ENCODE results near the gene SPON1.

Gene SPON1

GRCh38 chr11:14179116-14179820 lies 216.7 kb downstream of the SPON1 start:
- Histone ChIP-seq H4K8ac (ENCODE audit: low read depth, low read length) (no peak overlapping the region), H3K36me3 (replicated peaks in 1 of 2; ENCODE audit: control insufficient read depth in 2 of 2, insufficient read depth in 2 of 2, low read length in 2 of 2) (no peaks in the 10 kb centered on the region), H2BK120ac (ENCODE audit: low read depth, low read length) (no peak overlapping the region), H3K4ac (ENCODE audit: low read length) (no peak overlapping the region), H2AK5ac (ENCODE audit: low read depth, low read length) (no peak overlapping the region), H3K4me1 (ENCODE audit: control insufficient read depth in 2 of 2, insufficient read depth in 1 of 2, low read depth in 1 of 2, low read length in 2 of 2) (peaks cover 0 to 7% of the 10 kb centered on the region in 2 donors), H2BK12ac (ENCODE audit: low read length) (no peak overlapping the region), H3K9me3 (replicated peaks in 1 of 2; ENCODE audit: control insufficient read depth in 2 of 2, insufficient read depth in 1 of 2, low read depth in 1 of 2, low read length in 2 of 2) (no peaks in the 10 kb centered on the region), H3K14ac (ENCODE audit: low read length) (no peak overlapping the region), H3K18ac (ENCODE audit: low read length) (no peak overlapping the region), H3K9ac (ENCODE audit: low read depth, low read length, poor library complexity) (no peak overlapping the region), H3K4me2 (ENCODE audit: insufficient read depth, low read length, poor library complexity, severe bottlenecking) (no peak overlapping the region), H3K27me3 (ENCODE audit: control insufficient read depth in 3 of 3, insufficient read depth in 3 of 3, low read depth in 1 of 3, low read length in 3 of 3) (no peaks in the 10 kb centered on the region), H3K27ac (replicated peaks; ENCODE audit: low read length) (no peak overlapping the region), H2BK15ac (ENCODE audit: low read length) (no peak overlapping the region), H3K4me3 (ENCODE audit: low read length in 2 of 2) (no peak overlapping the region), H3K79me1 (ENCODE audit: low read depth, low read length) (no peaks in the 10 kb centered on the region), H4K91ac (ENCODE audit: low read depth, low read length, poor library complexity) (no peak overlapping the region), H3K23ac (ENCODE audit: low read depth, low read length, poor library complexity) (no peak overlapping the region), H2AFZ (ENCODE audit: low read length) (no peak overlapping the region), H2BK5ac (ENCODE audit: low read length) (no peak overlapping the region)
- WGBS, 2 donors (ENCODE audit: extremely low coverage in 2 of 2, insufficient read length in 2 of 2, insufficient replicate concordance in 1 of 2) = no CpG with 5 or more reads among the region's 4 CpGs
- DNase-seq (ENCODE audit: low spot score) = no peak

- H2BK12ac ChIP-seq (ENCODE audit: low read length) = no peak overlapping the region
- H3K4me3 ChIP-seq (ENCODE audit: low read length in 2 of 2) = no peak overlapping the region
- H3K27ac ChIP-seq (replicated peaks; ENCODE audit: low read length) = no peak overlapping the region
- H3K36me3 ChIP-seq (replicated peaks in 1 of 2; ENCODE audit: control insufficient read depth in 2 of 2, insufficient read depth in 2 of 2, low read length in 2 of 2) = no peaks in the 10 kb centered on the region
- no peak overlapping the region for H4K91ac ChIP-seq (ENCODE audit: low read depth, low read length, poor library complexity)
- H3K4me1 ChIP-seq (ENCODE audit: control insufficient read depth in 2 of 2, insufficient read depth in 1 of 2, low read depth in 1 of 2, low read length in 2 of 2) = peaks cover 0 to 9% of the 10 kb centered on the region in 2 donors
- no peak overlapping the region for H3K18ac ChIP-seq (ENCODE audit: low read length)
- H3K79me1 ChIP-seq (ENCODE audit: low read depth, low read length) = no peaks in the 10 kb centered on the region
- no peak overlapping the region for H4K8ac ChIP-seq (ENCODE audit: low read depth, low read length)
- no peak overlapping the region for H3K23ac ChIP-seq (ENCODE audit: low read depth, low read length, poor library complexity)
- H3K4me2 ChIP-seq (ENCODE audit: insufficient read depth, low read length, poor library complexity, severe bottlenecking) = no peak overlapping the region
- H2BK5ac ChIP-seq (ENCODE audit: low read length) = no peak overlapping the region
- no peak overlapping the region for H2AK5ac ChIP-seq (ENCODE audit: low read depth, low read length)
- H3K27me3 ChIP-seq (ENCODE audit: control insufficient read depth in 3 of 3, insufficient read depth in 3 of 3, low read depth in 1 of 3, low read length in 3 of 3) = no peaks in the 10 kb centered on the region
- DNase-seq (ENCODE audit: low spot score) = no peak
- no peaks in the 10 kb centered on the region for H3K9me3 ChIP-seq (replicated peaks in 1 of 2; ENCODE audit: control insufficient read depth in 2 of 2, insufficient read depth in 1 of 2, low read depth in 1 of 2, low read length in 2 of 2)
- H2BK15ac ChIP-seq (ENCODE audit: low read length) = no peak overlapping the region
- no peak overlapping the region for H3K9ac ChIP-seq (ENCODE audit: low read depth, low read length, poor library complexity)
- H3K14ac ChIP-seq (ENCODE audit: low read length) = no peak overlapping the region
- H3K4ac ChIP-seq (ENCODE audit: low read length) = no peak overlapping the region
- no peak overlapping the region for H2AFZ ChIP-seq (ENCODE audit: low read length)
- no peak overlapping the region for H2BK120ac ChIP-seq (ENCODE audit: low read depth, low read length)
Observed at GRCh38 chr11:14181121-14181520, 218.6 kb downstream of the SPON1 start.

- Histone ChIP-seq H3K27ac (replicated peaks; ENCODE audit: low read length) (no peak overlapping the region), H3K79me1 (ENCODE audit: low read depth, low read length) (no peaks in the 10 kb centered on the region), H3K23ac (ENCODE audit: low read depth, low read length, poor library complexity) (no peak overlapping the region), H3K4me1 (ENCODE audit: control insufficient read depth in 2 of 2, insufficient read depth in 1 of 2, low read depth in 1 of 2, low read length in 2 of 2) (peaks cover 0 to 12% of the 10 kb centered on the region in 2 donors), H3K4me3 (ENCODE audit: low read length in 2 of 2) (no peak overlapping the region), H3K14ac (ENCODE audit: low read length) (no peak overlapping the region), H4K91ac (ENCODE audit: low read depth, low read length, poor library complexity) (no peak overlapping the region), H2BK12ac (ENCODE audit: low read length) (no peak overlapping the region), H2AK5ac (ENCODE audit: low read depth, low read length) (no peak overlapping the region), H3K4ac (ENCODE audit: low read length) (no peak overlapping the region), H2BK120ac (ENCODE audit: low read depth, low read length) (no peak overlapping the region), H4K8ac (ENCODE audit: low read depth, low read length) (no peak overlapping the region), H2AFZ (ENCODE audit: low read length) (no peak overlapping the region), H3K9me3 (replicated peaks in 1 of 2; ENCODE audit: control insufficient read depth in 2 of 2, insufficient read depth in 1 of 2, low read depth in 1 of 2, low read length in 2 of 2) (no peaks in the 10 kb centered on the region), H3K18ac (ENCODE audit: low read length) (no peak overlapping the region), H3K36me3 (replicated peaks in 1 of 2; ENCODE audit: control insufficient read depth in 2 of 2, insufficient read depth in 2 of 2, low read length in 2 of 2) (no peaks in the 10 kb centered on the region), H3K9ac (ENCODE audit: low read depth, low read length, poor library complexity) (no peak overlapping the region), H2BK15ac (ENCODE audit: low read length) (no peak overlapping the region), H3K27me3 (ENCODE audit: control insufficient read depth in 3 of 3, insufficient read depth in 3 of 3, low read depth in 1 of 3, low read length in 3 of 3) (no peaks in the 10 kb centered on the region), H2BK5ac (ENCODE audit: low read length) (no peak overlapping the region), H3K4me2 (ENCODE audit: insufficient read depth, low read length, poor library complexity, severe bottlenecking) (no peak overlapping the region)
- no peak for DNase-seq (ENCODE audit: low spot score)
- WGBS, 2 donors (ENCODE audit: extremely low coverage in 2 of 2, insufficient read length in 2 of 2, insufficient replicate concordance in 1 of 2) = no CpG with 5 or more reads among the region's 2 CpGs
Observed at GRCh38 chr11:14182833-14183364, 220.4 kb downstream of the SPON1 start.

- no peak overlapping the region for H3K4ac ChIP-seq (ENCODE audit: low read length)
- no peak overlapping the region for H3K27ac ChIP-seq (replicated peaks; ENCODE audit: low read length)
- H2BK120ac ChIP-seq (ENCODE audit: low read depth, low read length) = no peak overlapping the region
- DNase-seq (ENCODE audit: low spot score) = no peak
- H2BK5ac ChIP-seq (ENCODE audit: low read length) = no peak overlapping the region
- H2AFZ ChIP-seq (ENCODE audit: low read length) = no peak overlapping the region
- H3K27me3 ChIP-seq (ENCODE audit: control insufficient read depth in 3 of 3, insufficient read depth in 3 of 3, low read depth in 1 of 3, low read length in 3 of 3) = no peaks in the 10 kb centered on the region
- H2BK12ac ChIP-seq (ENCODE audit: low read length) = no peak overlapping the region
- no peak overlapping the region for H4K91ac ChIP-seq (ENCODE audit: low read depth, low read length, poor library complexity)
- H2AK5ac ChIP-seq (ENCODE audit: low read depth, low read length) = no peak overlapping the region
- WGBS, 2 donors (ENCODE audit: extremely low coverage in 2 of 2, insufficient read length in 2 of 2, insufficient replicate concordance in 1 of 2) = no CpG with 5 or more reads among the region's 4 CpGs
- peaks cover 0 to 12% of the 10 kb centered on the region in 2 donors for H3K4me1 ChIP-seq (ENCODE audit: control insufficient read depth in 2 of 2, insufficient read depth in 1 of 2, low read depth in 1 of 2, low read length in 2 of 2)
- no peak overlapping the region for H3K4me2 ChIP-seq (ENCODE audit: insufficient read depth, low read length, poor library complexity, severe bottlenecking)
- H4K8ac ChIP-seq (ENCODE audit: low read depth, low read length) = no peak overlapping the region
- no peaks in the 10 kb centered on the region for H3K36me3 ChIP-seq (replicated peaks in 1 of 2; ENCODE audit: control insufficient read depth in 2 of 2, insufficient read depth in 2 of 2, low read length in 2 of 2)
- no peak overlapping the region for H3K18ac ChIP-seq (ENCODE audit: low read length)
- H3K14ac ChIP-seq (ENCODE audit: low read length) = no peak overlapping the region
- no peak overlapping the region for H3K4me3 ChIP-seq (ENCODE audit: low read length in 2 of 2)
- no peaks in the 10 kb centered on the region for H3K9me3 ChIP-seq (replicated peaks in 1 of 2; ENCODE audit: control insufficient read depth in 2 of 2, insufficient read depth in 1 of 2, low read depth in 1 of 2, low read length in 2 of 2)
- H2BK15ac ChIP-seq (ENCODE audit: low read length) = no peak overlapping the region
- no peaks in the 10 kb centered on the region for H3K79me1 ChIP-seq (ENCODE audit: low read depth, low read length)
- H3K9ac ChIP-seq (ENCODE audit: low read depth, low read length, poor library complexity) = no peak overlapping the region
- no peak overlapping the region for H3K23ac ChIP-seq (ENCODE audit: low read depth, low read length, poor library complexity)
Observed at GRCh38 chr11:14184028-14184940, 221.8 kb downstream of the SPON1 start.

Measured in neuronal stem cell (in vitro differentiated cells).